GM21447 (cell line): Measurements from ENCODE around the gene C9orf72.
"Not testable (repeated sequence)": the region's sequence is repeated elsewhere in the genome, so short reads cannot be mapped to it uniquely, and the experiment has no call there.

Source experiments
- ATAC-seq: cut with Tn5 transposase; IDR thresholded peaks from one replicate; pipeline ENCODE4 v1.9.1; 2021; ENCODE audit not compliant: unreplicated experiment

Gene C9orf72

DNA sequence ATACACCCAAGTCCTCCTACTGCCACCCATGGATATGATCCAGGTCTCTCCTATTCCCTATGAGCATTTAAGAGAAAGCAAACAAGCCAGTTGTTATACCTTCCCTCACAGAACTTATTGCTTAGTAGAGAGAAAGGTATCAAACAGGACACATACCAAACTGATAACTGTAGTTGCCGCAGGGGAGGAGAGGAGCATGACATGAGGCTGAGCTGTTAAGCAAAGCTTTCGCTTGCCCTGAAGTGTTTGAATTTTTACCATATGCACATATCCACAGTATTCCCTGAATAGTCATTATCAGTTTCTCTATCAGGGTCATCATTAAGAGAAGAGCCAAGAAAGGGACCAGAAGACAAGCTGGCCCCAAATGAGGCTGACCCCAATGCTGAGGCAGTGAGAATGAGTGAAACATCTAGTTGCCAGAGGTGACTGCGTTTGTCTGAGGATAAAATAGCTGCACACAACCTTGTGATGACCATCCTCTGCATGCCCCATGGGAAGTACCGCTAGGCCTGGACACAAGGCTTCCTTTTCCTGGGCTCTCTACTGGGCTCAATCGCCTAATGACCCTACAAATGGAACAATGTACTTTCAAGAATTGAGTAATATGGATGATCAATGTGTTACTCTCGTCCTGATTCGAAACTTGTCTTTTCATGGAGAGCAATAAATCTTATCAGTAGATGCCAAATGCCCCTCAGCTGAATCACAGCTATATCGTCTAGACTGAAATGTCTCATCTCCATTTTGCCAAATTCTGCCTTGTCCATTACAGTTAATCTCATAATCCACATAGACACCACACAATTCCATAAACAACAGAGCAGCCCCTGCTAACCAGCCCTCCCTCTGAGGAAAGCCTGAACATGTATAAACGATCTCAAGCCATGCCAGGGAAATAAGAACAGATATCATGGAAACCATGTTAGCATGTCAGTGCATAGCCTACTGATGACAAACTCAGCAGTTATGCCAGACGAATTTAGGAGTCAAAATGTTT is 53.5 kb downstream of the C9orf72 start:
- no peak for ATAC-seq

DNA sequence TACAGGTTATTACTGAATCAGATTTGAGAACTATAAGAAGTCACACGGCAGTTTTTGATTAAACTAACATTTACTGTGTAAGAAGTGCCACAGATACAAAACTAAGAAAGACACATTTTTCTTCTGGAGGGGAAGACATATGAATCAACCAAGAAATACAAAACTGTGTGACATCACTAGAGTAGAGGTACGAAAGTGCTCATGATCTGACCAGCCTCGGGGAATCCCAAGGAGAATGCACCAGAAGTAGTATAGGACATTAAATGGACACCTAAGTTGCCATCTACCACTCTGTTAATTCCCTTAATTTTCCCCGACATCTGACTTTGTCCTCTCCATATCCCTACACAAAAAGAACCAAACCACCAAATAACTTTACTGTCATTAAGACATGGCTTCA is 54.5 kb downstream of the C9orf72 start:
- no peak for ATAC-seq

DNA sequence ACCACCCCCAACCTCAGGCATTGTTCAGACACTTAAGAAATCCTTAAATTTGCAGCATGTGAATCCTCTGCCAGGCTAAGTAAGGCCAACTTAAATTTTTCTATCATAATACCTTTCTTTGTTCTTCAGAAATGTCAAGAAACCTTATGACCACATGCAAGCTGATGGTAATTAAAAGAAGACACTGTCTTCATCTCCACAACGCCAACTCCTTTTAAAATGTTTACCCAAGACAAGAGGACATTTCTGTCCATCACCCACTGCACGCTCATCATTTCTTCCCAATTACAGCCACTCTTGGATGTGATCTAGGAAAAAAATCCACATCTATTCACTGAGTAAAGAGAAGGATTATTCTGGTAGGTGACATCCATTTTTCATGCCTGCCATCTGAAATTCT is 55.3 kb downstream of the C9orf72 start:
- no peak for ATAC-seq

DNA sequence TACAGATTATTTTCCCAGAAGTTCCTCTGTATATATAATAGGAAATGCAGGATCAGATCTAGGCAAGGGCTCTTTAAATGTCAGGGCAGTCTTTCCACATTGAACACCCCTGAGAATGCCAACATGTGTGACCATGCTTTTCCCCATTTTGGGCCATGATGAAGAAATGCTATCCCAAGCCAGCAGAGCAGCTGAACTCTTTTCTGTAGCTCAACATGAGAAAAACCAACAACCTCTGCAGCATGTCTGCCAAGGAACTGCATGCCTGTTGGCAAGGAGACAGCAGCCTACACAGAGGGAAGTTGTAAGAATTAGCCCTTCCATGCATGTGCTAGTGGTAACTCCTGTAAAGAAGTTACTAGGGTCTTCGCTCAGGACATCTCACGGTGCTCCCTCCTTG is 58.7 kb downstream of the C9orf72 start:
- no peak for ATAC-seq

DNA sequence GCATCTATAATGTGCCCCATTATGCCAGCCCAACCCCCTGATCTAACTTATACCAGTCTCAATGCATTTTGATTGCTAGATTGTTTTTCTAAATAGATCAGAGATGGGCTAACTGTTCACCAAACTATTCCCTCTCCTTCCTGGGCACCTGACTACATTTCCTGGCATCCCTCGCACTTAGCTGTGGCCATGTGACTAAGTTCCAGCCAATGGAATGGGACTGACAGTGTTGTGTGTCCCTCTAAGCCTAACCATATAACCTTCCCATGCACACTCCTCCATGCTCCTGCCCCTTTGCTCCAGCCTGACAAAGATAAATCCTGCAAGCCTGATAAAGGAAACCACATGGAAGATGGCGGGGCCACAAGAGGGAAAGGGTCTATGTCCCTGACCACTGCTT is 61.5 kb downstream of the C9orf72 start:
- no peak for ATAC-seq

DNA sequence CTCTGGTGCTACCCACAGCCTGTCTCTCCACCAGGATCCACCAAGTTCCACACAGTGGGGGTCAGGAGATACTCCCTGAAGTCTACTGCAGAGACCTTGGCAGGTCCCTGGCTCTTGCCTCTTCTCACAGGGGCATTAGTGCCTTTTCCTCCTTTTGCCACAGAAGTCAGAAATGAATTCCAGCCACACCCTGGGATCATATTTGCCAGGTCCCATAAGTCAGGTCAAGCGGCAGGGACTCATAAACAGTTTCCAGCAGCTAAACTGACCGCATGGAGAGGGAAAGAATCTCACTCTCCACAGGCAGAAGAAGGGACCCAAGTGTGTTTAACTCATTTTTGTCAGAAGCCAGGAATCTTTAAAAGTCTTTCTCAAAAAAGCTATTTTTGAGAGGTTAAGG is 62.5 kb downstream of the C9orf72 start:
- no peak for ATAC-seq

DNA sequence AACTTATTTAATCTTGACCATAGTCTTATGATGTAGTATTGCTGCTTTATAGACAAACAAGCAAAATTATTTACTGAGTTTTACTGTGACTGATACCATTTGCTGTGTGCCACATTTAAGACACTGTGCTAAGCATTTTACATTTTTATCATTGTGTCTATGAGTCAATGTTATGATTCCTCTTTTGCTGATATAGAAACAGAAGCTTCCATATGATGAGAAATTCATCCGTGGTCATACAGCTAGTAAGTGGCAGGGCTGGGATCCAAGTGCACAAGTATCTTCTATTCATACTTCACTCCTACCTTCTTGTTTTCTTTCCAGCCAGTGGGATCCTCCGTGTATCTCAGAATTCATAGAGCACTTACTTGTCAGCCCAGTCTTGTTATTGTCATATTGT is 66.3 kb downstream of the C9orf72 start:
- no peak for ATAC-seq

DNA sequence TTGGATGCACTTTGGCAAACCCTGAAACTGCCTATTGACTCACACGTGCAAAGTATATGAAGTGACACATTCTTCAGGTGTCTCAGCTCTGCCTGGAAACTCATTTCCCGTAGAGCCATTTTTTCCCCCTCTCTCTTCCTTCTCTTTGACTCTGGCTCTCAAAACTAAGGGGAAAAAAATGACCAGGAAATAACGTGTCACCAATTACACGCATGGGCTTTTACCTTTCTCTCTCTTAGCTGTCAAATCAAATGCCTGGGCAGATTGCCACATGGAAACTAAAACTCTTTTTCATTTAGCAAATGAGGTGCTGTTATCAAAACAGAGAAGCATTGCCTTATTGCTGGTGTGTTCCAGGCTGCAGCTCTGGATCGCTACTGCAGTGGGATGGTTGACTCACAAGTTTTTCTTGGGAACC is 67.5 kb downstream of the C9orf72 start:
- no peak for ATAC-seq

DNA sequence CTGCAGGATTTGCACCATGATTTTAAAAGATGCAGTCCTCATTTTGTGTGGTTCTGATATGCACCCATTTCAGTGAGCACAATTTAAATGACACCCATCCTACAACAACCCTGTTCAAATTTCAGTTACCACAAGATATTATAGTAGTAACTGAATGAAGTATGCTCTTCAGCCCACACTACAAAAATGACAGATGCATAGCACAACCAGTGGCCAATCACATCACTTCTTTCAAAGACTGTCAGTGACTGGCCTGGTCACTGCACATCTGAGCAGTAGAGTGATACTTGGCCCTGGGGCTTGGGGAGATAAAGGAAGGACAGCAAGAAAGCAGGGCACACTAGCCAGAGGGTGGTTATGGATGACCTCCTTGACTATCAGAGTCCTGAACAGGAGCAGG is 69.0 kb downstream of the C9orf72 start:
- ATAC-seq, result no peak

DNA sequence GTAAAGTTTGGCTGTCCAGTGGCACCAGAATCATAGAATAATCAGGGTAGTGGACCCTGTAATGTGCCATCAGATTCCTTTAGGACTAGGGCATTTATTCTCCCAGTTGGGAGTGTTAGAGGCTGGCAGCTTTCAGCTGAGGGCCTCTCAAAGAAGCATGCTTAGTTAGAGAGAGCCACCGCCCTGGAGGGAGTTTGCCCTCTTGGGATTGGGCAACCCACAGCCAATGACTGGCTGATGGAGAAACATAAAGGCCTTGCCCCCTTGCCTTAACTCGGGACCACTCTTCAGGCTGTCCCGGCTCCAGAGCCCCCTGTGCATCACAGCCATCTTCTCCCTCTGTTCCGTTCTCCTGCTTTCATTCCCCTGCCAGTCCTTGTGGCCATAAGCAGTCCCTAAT is 69.7 kb downstream of the C9orf72 start:
- ATAC-seq, result no peak

DNA sequence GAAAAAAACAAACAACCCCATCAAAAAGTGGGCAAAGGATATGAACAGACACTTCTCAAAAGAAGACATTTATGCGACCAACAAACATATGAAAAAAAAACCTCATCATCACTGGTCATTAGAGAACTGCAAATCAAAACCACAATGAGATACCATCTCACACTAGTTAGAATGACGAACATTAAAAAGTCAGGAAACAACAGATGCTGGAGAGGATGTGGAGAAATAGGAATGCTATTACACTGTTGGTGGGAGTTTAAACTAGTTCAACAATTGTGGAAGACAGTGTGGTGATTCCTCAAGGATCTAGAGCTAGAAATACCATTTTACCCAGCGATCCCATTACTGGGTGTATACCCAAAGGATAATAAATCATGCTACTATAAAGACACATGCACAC is 72.4 kb downstream of the C9orf72 start:
- not testable (repeated sequence) for ATAC-seq

DNA sequence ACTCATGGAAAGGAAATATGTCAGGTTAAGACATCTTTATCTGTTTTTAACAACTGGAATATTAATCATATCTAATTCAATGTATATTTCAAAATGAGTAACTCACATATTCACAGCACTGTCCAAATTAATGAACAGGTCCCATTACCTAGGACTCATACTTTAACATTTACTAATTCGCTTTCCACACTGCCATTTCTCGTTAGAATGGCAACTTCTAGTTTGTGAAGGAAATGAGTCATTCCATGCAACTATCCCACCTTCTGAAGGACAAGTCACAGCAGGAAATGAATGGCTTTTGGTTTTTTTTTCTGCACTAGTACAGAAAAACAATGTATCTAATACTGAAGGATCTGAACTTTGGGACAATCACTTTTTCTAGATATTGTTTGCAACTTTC is 73.8 kb downstream of the C9orf72 start:
- ATAC-seq, result peak; percentile 68

DNA sequence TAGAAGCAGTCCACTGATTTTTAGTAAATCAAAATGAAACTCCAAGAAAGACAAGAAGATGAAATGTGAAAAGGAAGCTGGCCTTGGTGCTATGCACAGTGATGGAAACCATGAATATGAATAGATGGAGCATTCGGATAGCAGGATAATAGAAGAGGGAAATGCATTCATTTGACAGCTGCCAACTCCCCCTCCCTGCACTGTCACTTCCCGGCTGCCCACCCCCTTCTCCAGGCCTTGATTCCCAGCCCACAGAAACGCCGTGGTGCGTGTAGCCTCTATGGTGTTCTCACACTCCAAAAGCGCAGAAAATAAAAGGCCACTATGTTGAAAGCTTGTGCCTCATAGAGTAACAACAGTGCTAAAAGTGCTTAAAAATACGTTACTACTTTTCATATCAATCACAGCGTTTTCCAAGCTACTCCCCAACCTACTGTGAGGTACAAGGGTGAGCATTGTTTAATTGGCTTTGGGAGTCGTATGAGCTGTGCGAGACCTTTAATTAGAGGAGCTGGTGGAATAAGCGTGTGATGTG is 75.3 kb downstream of the C9orf72 start:
- ATAC-seq, result no peak
